Activated naive CD8-positive, alpha-beta T cell treated with anti-CD3 and anti-CD28 coated beads, Interleukin-2, amount 10 ng/mL, durations not matched to agents 7 days and 5 days (primary cell): ENCODE measurements around the gene MCM8. TPM values are rescaled to one million over a fixed set of nuclear protein-coding genes. Genes with fewer than 3 reads are reported as not detected.
A peak's percentile ranks its signal among the peaks of the same experiment; 100 is the strongest.

ENCODE experiments used
- ATAC-seq: fragments of 150-1000 bp; cut with Tn5 transposase; one replicate; pipeline ENCODE4 v1.10.0; 2021; ENCODE audit warnings: low read depth, moderate library complexity
- POLR2A ChIA-PET: fragments of 350-600 bp; sonication (Branson Sonifier 250); formaldehyde crosslinking; loops from one replicate; lab custom pipeline; 2021; ENCODE audit warnings: antibody characterized with exemption; lab: Charles Lee
- DNase-seq: peaks from one replicate; pipeline ENCODE4 v3.0.0; 2021
- H3K27ac Mint-ChIP-seq: one replicate; pipeline ENCODE4 v1.8.0; 2022; ENCODE audit warnings: mild to moderate bottlenecking, mixed read lengths
- H3K27me3 Mint-ChIP-seq: one replicate; pipeline ENCODE4 v1.8.0; 2022; ENCODE audit warnings: mild to moderate bottlenecking, moderate library complexity, mixed read lengths
- H3K36me3 Mint-ChIP-seq: one replicate; pipeline ENCODE4 v1.8.0; 2021; ENCODE audit warnings: mild to moderate bottlenecking, mixed read lengths
- H3K4me1 Mint-ChIP-seq: one replicate; pipeline ENCODE4 v1.8.0; 2021; ENCODE audit warnings: mixed read lengths
- H3K4me3 Mint-ChIP-seq: one replicate; pipeline ENCODE4 v1.8.0; 2022; ENCODE audit warnings: mild to moderate bottlenecking, moderate library complexity, mixed read lengths
- H3K9me3 Mint-ChIP-seq: one replicate; pipeline ENCODE4 v1.8.0; 2021; ENCODE audit warnings: mixed read lengths
- total RNA-seq, 2 experiments: library from RNA; stranded (reverse); gene quantifications; one replicate each; pipeline ENCODE4 v1.2.3, GENCODE V29; 2021

MCM8 gene
- 10 to 100 TPM; 22.6 to 23.5 TPM for total RNA-seq

GRCh38 chr20:5950271-5951031 lies at the start of gene MCM8, which contains the start of gene TRMT6:
TSS of gene MCM8 (plus strand) at chr20:5950652. CDS start at chr20:5952016, 1,364 bp downstream.
TSS of gene TRMT6 (minus strand) at chr20:5950533. CDS start at chr20:5950405, 128 bp downstream.
- Mint-ChIP-seq H3K4me3 (peak within 1 kb of the TSS; percentile 98), H3K36me3 (peaks cover 15% of the 10 kb centered on the region), H3K27ac (peak within 1 kb of the TSS; percentile 98), H3K4me1 (peaks cover 36% of the 10 kb centered on the region), H3K27me3 (peaks cover 2% of the 10 kb centered on the region), H3K9me3 (no peaks in the 10 kb centered on the region)
- peak; percentile 90 for ATAC-seq
- peak; percentile 96 for DNase-seq
- POLR2A ChIA-PET: interaction anchor here (1.0 kb wide), 1 partner anchor 46 kb away, joined by 8 read pairs; no protein-coding TSS in a partner anchor

- Mint-ChIP-seq H3K9me3 (peaks cover 4% of the 10 kb centered on the region), H3K4me3 (no peak overlapping the region), H3K4me1 (no peaks in the 10 kb centered on the region), H3K27me3 (peaks cover 43% of the 10 kb centered on the region), H3K36me3 (no peaks in the 10 kb centered on the region), H3K27ac (no peak overlapping the region)
- ATAC-seq: no peak
- POLR2A ChIA-PET: no interaction called here
- DNase-seq: no peak
These were observed 49.5 kb upstream of the MCM8 start for GRCh38 chr20:5900908-5901307.

- Mint-ChIP-seq H3K4me3 (no peak overlapping the region), H3K27me3 (peaks cover 71% of the 10 kb centered on the region), H3K27ac (no peak overlapping the region), H3K9me3 (no peaks in the 10 kb centered on the region), H3K36me3 (no peaks in the 10 kb centered on the region), H3K4me1 (peaks cover 4% of the 10 kb centered on the region)
- DNase-seq (no peak), ATAC-seq (no peak)
- POLR2A ChIA-PET: no interaction called here
These were observed 41.5 kb upstream of the MCM8 start for GRCh38 chr20:5908981-5909380.

GRCh38 chr20:5910186-5910585 lies 40.3 kb upstream of the MCM8 start:
- DNase-seq (no peak), ATAC-seq (no peak)
- Mint-ChIP-seq H3K4me3 (no peak overlapping the region), H3K9me3 (no peaks in the 10 kb centered on the region), H3K27me3 (peaks cover 81% of the 10 kb centered on the region), H3K4me1 (peaks cover 4% of the 10 kb centered on the region), H3K36me3 (no peaks in the 10 kb centered on the region), H3K27ac (no peak overlapping the region)
- POLR2A ChIA-PET: no interaction called here

- H3K27ac Mint-ChIP-seq: no peak overlapping the region
- no peaks in the 10 kb centered on the region for H3K9me3 Mint-ChIP-seq
- POLR2A ChIA-PET: no interaction called here
- peaks cover 71% of the 10 kb centered on the region for H3K27me3 Mint-ChIP-seq
- ATAC-seq: no peak
- no peak for DNase-seq
- no peaks in the 10 kb centered on the region for H3K36me3 Mint-ChIP-seq
- peaks cover 4% of the 10 kb centered on the region for H3K4me1 Mint-ChIP-seq
- H3K4me3 Mint-ChIP-seq: no peak overlapping the region
These were observed 37.3 kb upstream of the MCM8 start for GRCh38 chr20:5913166-5913565.

GRCh38 chr20:5914859-5915258 lies 35.6 kb upstream of the MCM8 start:
- no peaks in the 10 kb centered on the region for H3K9me3 Mint-ChIP-seq
- no peak overlapping the region for H3K4me3 Mint-ChIP-seq
- no peaks in the 10 kb centered on the region for H3K36me3 Mint-ChIP-seq
- DNase-seq: no peak
- H3K27ac Mint-ChIP-seq: no peak overlapping the region
- peaks cover 54% of the 10 kb centered on the region for H3K27me3 Mint-ChIP-seq
- ATAC-seq: no peak
- H3K4me1 Mint-ChIP-seq: peaks cover 13% of the 10 kb centered on the region
- POLR2A ChIA-PET: no interaction called here

GRCh38 chr20:5918856-5919625 lies 31.4 kb upstream of the MCM8 start:
- H3K27me3 Mint-ChIP-seq: peaks cover 30% of the 10 kb centered on the region
- no peaks in the 10 kb centered on the region for H3K36me3 Mint-ChIP-seq
- no peak overlapping the region for H3K27ac Mint-ChIP-seq
- ATAC-seq: peak; percentile 88
- no peaks in the 10 kb centered on the region for H3K9me3 Mint-ChIP-seq
- no peak overlapping the region for H3K4me3 Mint-ChIP-seq
- POLR2A ChIA-PET: no interaction called here
- peaks cover 12% of the 10 kb centered on the region for H3K4me1 Mint-ChIP-seq
- no peak for DNase-seq

- Mint-ChIP-seq H3K4me1 (peaks cover 12% of the 10 kb centered on the region), H3K27me3 (peaks cover 24% of the 10 kb centered on the region), H3K4me3 (no peak overlapping the region), H3K36me3 (no peaks in the 10 kb centered on the region), H3K9me3 (no peaks in the 10 kb centered on the region), H3K27ac (no peak overlapping the region)
- no peak for ATAC-seq
- no peak for DNase-seq
- POLR2A ChIA-PET: no interaction called here
These were observed 30.6 kb upstream of the MCM8 start for GRCh38 chr20:5919626-5920544.

- no peak overlapping the region for H3K4me3 Mint-ChIP-seq
- DNase-seq (no peak), ATAC-seq (no peak)
- no peaks in the 10 kb centered on the region for H3K36me3 Mint-ChIP-seq
- POLR2A ChIA-PET: no interaction called here
- peaks cover 12% of the 10 kb centered on the region for H3K4me1 Mint-ChIP-seq
- no peaks in the 10 kb centered on the region for H3K9me3 Mint-ChIP-seq
- H3K27ac Mint-ChIP-seq: no peak overlapping the region
- peaks cover 28% of the 10 kb centered on the region for H3K27me3 Mint-ChIP-seq
These were observed 29.9 kb upstream of the MCM8 start for GRCh38 chr20:5920581-5920980.

GRCh38 chr20:5923493-5923892 lies 27.0 kb upstream of the MCM8 start:
- Mint-ChIP-seq H3K4me3 (no peak overlapping the region), H3K27ac (no peak overlapping the region), H3K9me3 (no peaks in the 10 kb centered on the region), H3K36me3 (no peaks in the 10 kb centered on the region), H3K27me3 (peaks cover 25% of the 10 kb centered on the region), H3K4me1 (peaks cover 12% of the 10 kb centered on the region)
- ATAC-seq (no peak), DNase-seq (no peak)
- POLR2A ChIA-PET: no interaction called here

- POLR2A ChIA-PET: no interaction called here
- ATAC-seq: no peak
These were observed 24.9 kb upstream of the MCM8 start for GRCh38 chr20:5925551-5925950.

GRCh38 chr20:5927749-5928462 lies 22.5 kb upstream of the MCM8 start:
- no peaks in the 10 kb centered on the region for H3K9me3 Mint-ChIP-seq
- H3K27me3 Mint-ChIP-seq: peaks cover 28% of the 10 kb centered on the region
- no peak overlapping the region for H3K27ac Mint-ChIP-seq
- no peaks in the 10 kb centered on the region for H3K4me1 Mint-ChIP-seq
- DNase-seq (no peak), ATAC-seq (no peak)
- H3K4me3 Mint-ChIP-seq: no peak overlapping the region
- no peaks in the 10 kb centered on the region for H3K36me3 Mint-ChIP-seq
- POLR2A ChIA-PET: no interaction called here

More at GRCh38 chr20:5925551-5925950, 24.9 kb upstream of the MCM8 start:
- Mint-ChIP-seq H3K9me3 (no peaks in the 10 kb centered on the region), H3K27me3 (peaks cover 31% of the 10 kb centered on the region), H3K27ac (no peak overlapping the region), H3K4me1 (no peaks in the 10 kb centered on the region), H3K36me3 (no peaks in the 10 kb centered on the region), H3K4me3 (no peak overlapping the region)
- DNase-seq: no peak
